Measurements from ENCODE around the gene ARID1B. TPM values are rescaled to one million over a fixed set of nuclear protein-coding genes. Genes with fewer than 3 reads are reported as not detected.

ARID1B gene
- total RNA-seq, 1 donor from 2014 or later = 16.3 TPM

- no peak for TF ChIP-seq CTCF (IDR thresholded peaks at IDR 0.05; ENCODE audit: insufficient read depth, low read length, severe bottlenecking)
- DNase-seq (ENCODE audit: low read depth) (no peak), FAIRE-seq (no peak)
- Histone ChIP-seq H3K4me3 (ENCODE audit: low read depth, low read length) (no peak overlapping the region), H3K27me3 (ENCODE audit: control insufficient read depth, insufficient read depth, low read length) (peaks cover 5% of the 10 kb centered on the region), H3K36me3 (ENCODE audit: control insufficient read depth, insufficient read depth, low read length) (no peaks in the 10 kb centered on the region)
Observed at GRCh38 chr6:157253699-157254098, 476.5 kb downstream of the ARID1B start.

GRCh38 chr6:157254538-157254937 is 477.4 kb downstream of the ARID1B start:
- FAIRE-seq (no peak), DNase-seq (ENCODE audit: low read depth) (no peak)

GRCh38 chr6:157255079-157255478 is 477.9 kb downstream of the ARID1B start:
- peak; percentile 23 for FAIRE-seq
- DNase-seq (ENCODE audit: low read depth) = no peak
- Histone ChIP-seq H3K36me3 (ENCODE audit: control insufficient read depth, insufficient read depth, low read length) (no peaks in the 10 kb centered on the region), H3K27me3 (ENCODE audit: control insufficient read depth, insufficient read depth, low read length) (peaks cover 5% of the 10 kb centered on the region), H3K4me3 (ENCODE audit: low read depth, low read length) (no peak overlapping the region)
- no peak for TF ChIP-seq CTCF (IDR thresholded peaks at IDR 0.05; ENCODE audit: insufficient read depth, low read length, severe bottlenecking)

More at GRCh38 chr6:157254538-157254937, 477.4 kb downstream of the ARID1B start:
- Histone ChIP-seq H3K36me3 (ENCODE audit: control insufficient read depth, insufficient read depth, low read length) (no peaks in the 10 kb centered on the region), H3K4me3 (ENCODE audit: low read depth, low read length) (no peak overlapping the region), H3K27me3 (ENCODE audit: control insufficient read depth, insufficient read depth, low read length) (peaks cover 5% of the 10 kb centered on the region)
- no peak for TF ChIP-seq CTCF (IDR thresholded peaks at IDR 0.05; ENCODE audit: insufficient read depth, low read length, severe bottlenecking)

- Histone ChIP-seq H3K27me3 (ENCODE audit: control insufficient read depth, insufficient read depth, low read length) (peaks cover 4% of the 10 kb centered on the region), H3K36me3 (ENCODE audit: control insufficient read depth, insufficient read depth, low read length) (no peaks in the 10 kb centered on the region), H3K4me3 (ENCODE audit: low read depth, low read length) (no peak overlapping the region)
- DNase-seq (ENCODE audit: low read depth) = no peak
- no peak for TF ChIP-seq CTCF (IDR thresholded peaks at IDR 0.05; ENCODE audit: insufficient read depth, low read length, severe bottlenecking)
- no peak for FAIRE-seq
Observed at GRCh38 chr6:157258878-157259277, 481.7 kb downstream of the ARID1B start.

- TF ChIP-seq CTCF (IDR thresholded peaks at IDR 0.05; ENCODE audit: insufficient read depth, low read length, severe bottlenecking) = no peak
Observed at GRCh38 chr6:157259443-157259842, 482.3 kb downstream of the ARID1B start.

More at GRCh38 chr6:157259443-157259842, 482.3 kb downstream of the ARID1B start:
- Histone ChIP-seq H3K36me3 (ENCODE audit: control insufficient read depth, insufficient read depth, low read length) (no peaks in the 10 kb centered on the region), H3K27me3 (ENCODE audit: control insufficient read depth, insufficient read depth, low read length) (peaks cover 4% of the 10 kb centered on the region), H3K4me3 (ENCODE audit: low read depth, low read length) (no peak overlapping the region)
- FAIRE-seq = no peak
- DNase-seq (ENCODE audit: low read depth) = no peak
